GM23248 (cell line): ENCODE measurements around the gene DOK6.

ENCODE experiments used
- EZH2 ChIP-seq: fragments of 200-600 bp; sonication (generic); IDR thresholded peaks from 2 replicates; pipeline ENCODE4 v1.6.1; 2018; ENCODE audit warnings: antibody characterized with exemption, mild to moderate bottlenecking; ENCODE audit not compliant: insufficient read depth, poor library complexity, severe bottlenecking
- EZH2phosphoT487 ChIP-seq: fragments of 200-600 bp; sonication (generic); IDR thresholded peaks from 2 replicates; pipeline ENCODE4 v1.6.1; 2018; ENCODE audit warnings: antibody characterized with exemption, moderate library complexity, mild to moderate bottlenecking, low read depth; ENCODE audit not compliant: insufficient read depth

DNA sequence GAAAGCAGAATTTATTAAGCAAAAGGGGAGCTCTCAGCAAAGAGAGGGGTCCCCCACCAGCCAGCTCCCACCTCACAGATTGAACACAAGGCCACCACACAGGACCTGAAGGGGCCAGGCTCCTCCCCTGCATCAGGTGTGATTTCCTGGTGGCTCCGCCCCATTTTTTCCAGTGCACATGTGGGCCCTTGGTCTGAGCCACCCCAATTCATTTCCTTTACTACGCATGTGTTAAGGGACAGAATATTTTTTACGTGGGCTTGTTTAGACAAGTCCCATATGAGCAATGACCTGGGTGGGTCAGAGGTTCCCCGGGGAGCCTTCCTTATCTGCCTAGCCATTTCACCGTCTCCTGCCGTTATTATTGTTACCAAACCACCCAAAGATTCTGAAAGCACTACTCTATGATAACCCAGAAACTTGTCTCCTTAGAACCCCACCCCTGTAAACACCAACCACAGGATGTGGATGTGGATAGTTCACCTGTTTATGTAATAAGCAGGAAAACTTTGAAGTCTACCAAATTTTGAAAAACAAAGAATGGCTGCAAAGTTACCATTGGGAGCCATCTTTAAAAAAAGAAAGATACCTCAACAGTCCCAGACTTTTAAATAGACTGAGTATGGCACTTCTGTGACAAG lies 355.3 kb downstream of the DOK6 start:
- no peak for TF ChIP-seq EZH2
- no peak for TF ChIP-seq EZH2phosphoT487
